Measurements from ENCODE around the gene ARID3B. TPM values are rescaled to one million over a fixed set of nuclear protein-coding genes. Genes with fewer than 3 reads are reported as not detected.
"Not testable (repeated sequence)": the region's sequence is repeated elsewhere in the genome, so short reads cannot be mapped to it uniquely, and the experiment has no call there.

Gene ARID3B
- total RNA-seq, 1 experiment from 2014 or later = 36.1 TPM

DNA sequence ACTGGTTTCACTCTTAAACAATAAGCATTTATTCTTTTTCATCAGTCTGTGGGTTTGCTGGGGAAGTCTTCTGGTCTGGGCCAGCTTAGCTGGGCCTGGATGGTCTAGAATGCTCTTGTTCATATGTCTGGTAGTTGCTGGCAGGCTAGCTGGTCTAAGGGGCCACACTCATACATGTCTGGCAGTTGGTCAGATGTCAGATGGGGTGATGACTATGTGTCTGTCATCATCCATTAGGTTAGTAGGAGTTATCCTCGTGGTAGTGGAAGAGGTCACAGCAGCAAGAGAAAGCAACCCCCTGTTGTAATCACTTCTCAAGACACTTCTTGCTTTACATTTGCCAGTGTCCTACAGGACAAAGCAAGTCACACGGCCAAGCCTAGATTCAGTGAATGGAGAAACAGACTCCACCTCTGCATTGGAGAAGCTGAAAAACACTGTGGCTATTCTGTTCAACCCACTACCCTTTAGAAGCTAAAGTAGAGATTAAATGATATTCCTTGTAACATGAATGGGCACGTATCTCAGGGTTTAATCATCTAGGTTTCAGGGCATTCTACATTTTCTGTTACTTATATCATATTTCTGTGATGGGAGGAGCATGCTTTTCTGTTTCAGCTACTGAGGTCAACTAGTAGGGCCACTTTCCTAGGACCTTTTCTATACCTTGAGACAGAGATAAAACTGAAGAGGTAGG, 5.5 kb upstream of the ARID3B start:
- Histone ChIP-seq H3K27me3 (replicated peaks; ENCODE audit: control insufficient read depth, insufficient read depth, low read length) (no peaks in the 10 kb centered on the region), H3K4me1 (peaks cover 15% of the 10 kb centered on the region), H3K36me3 (ENCODE audit: control insufficient read depth, insufficient read depth, low read length) (no peaks in the 10 kb centered on the region), H3K9me3 (no peaks in the 10 kb centered on the region), H3K4me3 (ENCODE audit: low read depth, low read length) (no peak overlapping the region)
- peaks cover 18% of the 10 kb centered on the region for H3K4me1 Mint-ChIP-seq (ENCODE audit: low read depth, unreplicated experiment)
- no peaks in the 10 kb centered on the region for H3K36me3 Mint-ChIP-seq (ENCODE audit: insufficient read depth, unreplicated experiment)
- TF ChIP-seq, protein P1, sequence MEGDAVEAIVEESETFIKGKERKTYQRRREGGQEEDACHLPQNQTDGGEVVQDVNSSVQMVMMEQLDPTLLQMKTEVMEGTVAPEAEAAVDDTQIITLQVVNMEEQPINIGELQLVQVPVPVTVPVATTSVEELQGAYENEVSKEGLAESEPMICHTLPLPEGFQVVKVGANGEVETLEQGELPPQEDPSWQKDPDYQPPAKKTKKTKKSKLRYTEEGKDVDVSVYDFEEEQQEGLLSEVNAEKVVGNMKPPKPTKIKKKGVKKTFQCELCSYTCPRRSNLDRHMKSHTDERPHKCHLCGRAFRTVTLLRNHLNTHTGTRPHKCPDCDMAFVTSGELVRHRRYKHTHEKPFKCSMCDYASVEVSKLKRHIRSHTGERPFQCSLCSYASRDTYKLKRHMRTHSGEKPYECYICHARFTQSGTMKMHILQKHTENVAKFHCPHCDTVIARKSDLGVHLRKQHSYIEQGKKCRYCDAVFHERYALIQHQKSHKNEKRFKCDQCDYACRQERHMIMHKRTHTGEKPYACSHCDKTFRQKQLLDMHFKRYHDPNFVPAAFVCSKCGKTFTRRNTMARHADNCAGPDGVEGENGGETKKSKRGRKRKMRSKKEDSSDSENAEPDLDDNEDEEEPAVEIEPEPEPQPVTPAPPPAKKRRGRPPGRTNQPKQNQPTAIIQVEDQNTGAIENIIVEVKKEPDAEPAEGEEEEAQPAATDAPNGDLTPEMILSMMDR (IDR thresholded peaks at IDR 0.05; ENCODE audit: insufficient read depth in 1 of 2, low read depth in 1 of 2, low read length in 1 of 2, severe bottlenecking in 1 of 2, unreplicated experiment in 1 of 2) = no peak
- POLR2A ChIA-PET = no interaction called here
- no peak overlapping the region for H3K4me3 Mint-ChIP-seq (ENCODE audit: unreplicated experiment)
- CTCF ChIA-PET = no interaction called here
- no peak overlapping the region for H3K27ac Mint-ChIP-seq (ENCODE audit: unreplicated experiment)
- BruUV-seq (replicated peaks) = no TSS peak
- H3K9me3 Mint-ChIP-seq (ENCODE audit: unreplicated experiment) = no peaks in the 10 kb centered on the region
- no peaks in the 10 kb centered on the region for H3K27me3 Mint-ChIP-seq (ENCODE audit: insufficient read depth, unreplicated experiment)
- no peak for DNase-seq
- intact Hi-C loops (cut with micrococcal nuclease; ENCODE audit: unreplicated experiment) = no loop called here

DNA sequence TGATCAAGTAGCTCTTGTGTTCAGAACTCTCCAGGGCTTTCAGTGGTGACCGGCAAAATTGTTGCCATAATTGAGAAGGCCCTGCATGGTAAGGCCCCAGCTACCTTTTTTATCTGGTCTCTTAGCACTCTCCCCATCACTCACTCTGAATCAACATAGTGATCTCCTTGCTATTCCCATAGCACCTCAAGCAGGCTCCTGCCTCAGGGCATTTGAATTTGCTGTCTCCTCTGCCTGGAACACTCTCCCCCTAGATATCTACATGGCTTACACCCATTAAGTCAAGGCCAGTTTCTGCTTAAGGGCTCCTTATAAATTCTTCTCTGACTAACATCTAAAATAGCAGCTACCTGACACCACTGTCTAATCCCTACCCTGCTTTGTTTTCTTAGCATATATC, 3.3 kb upstream of the ARID3B start:
- DNase-seq = no peak
- Mint-ChIP-seq H3K27me3 (ENCODE audit: insufficient read depth, unreplicated experiment) (no peaks in the 10 kb centered on the region), H3K27ac (ENCODE audit: unreplicated experiment) (no peak overlapping the region), H3K36me3 (ENCODE audit: insufficient read depth, unreplicated experiment) (peaks cover 7% of the 10 kb centered on the region), H3K9me3 (ENCODE audit: unreplicated experiment) (no peaks in the 10 kb centered on the region), H3K4me1 (ENCODE audit: low read depth, unreplicated experiment) (peaks cover 6% of the 10 kb centered on the region), H3K4me3 (ENCODE audit: unreplicated experiment) (no peak overlapping the region)
- BruUV-seq (replicated peaks) = no TSS peak
- peaks cover 7% of the 10 kb centered on the region; the same call in 1 of the 2 replicates for H3K4me1 ChIP-seq
- intact Hi-C loops (cut with micrococcal nuclease; ENCODE audit: unreplicated experiment) = no loop called here
- H3K4me3 ChIP-seq (ENCODE audit: low read depth, low read length) = no peak overlapping the region
- TF ChIP-seq, protein P1 (IDR thresholded peaks at IDR 0.05; ENCODE audit: insufficient read depth in 1 of 2, low read depth in 1 of 2, low read length in 1 of 2, severe bottlenecking in 1 of 2, unreplicated experiment in 1 of 2) = no peak
- ChIA-PET CTCF (interaction anchor here (0.5 kb wide), 1 partner anchor 24 kb away, joined by 4 read pairs; no protein-coding TSS in a partner anchor), POLR2A (no interaction called here)
- no peaks in the 10 kb centered on the region for H3K36me3 ChIP-seq (ENCODE audit: control insufficient read depth, insufficient read depth, low read length)
- H3K27me3 ChIP-seq (replicated peaks; ENCODE audit: control insufficient read depth, insufficient read depth, low read length) = no peaks in the 10 kb centered on the region
- no peaks in the 10 kb centered on the region for H3K9me3 ChIP-seq

DNA sequence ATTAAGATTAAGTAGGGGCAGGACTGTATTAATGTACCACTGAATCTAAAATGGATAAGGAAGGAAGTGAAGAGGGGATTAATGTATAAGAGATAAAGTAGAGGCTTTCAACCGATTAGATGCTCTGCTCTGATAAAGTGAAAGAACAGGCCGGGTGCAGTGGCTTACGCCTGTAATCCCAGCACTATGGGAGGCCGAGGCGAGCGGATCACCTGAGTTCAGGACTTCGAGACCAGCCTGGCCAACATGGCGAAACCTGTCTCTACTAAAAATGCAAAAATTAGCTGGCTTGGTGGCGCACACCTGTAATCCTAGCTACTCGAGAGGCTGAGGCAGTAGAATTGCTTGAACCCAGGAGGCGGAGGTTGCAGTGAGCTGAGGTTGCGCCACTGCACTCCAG, 1.5 kb upstream of the ARID3B start:
- POLR2A ChIA-PET = not testable (repeated sequence)
- CTCF ChIA-PET = interaction anchor here (1.3 kb wide), 1 partner anchor 165 kb away, joined by 10 read pairs; no protein-coding TSS in a partner anchor

More for the DNA sequence above, 1.5 kb upstream of the ARID3B start:
- H3K4me1 ChIP-seq = peaks cover 12% of the 10 kb centered on the region
- H3K4me1 Mint-ChIP-seq (ENCODE audit: low read depth, unreplicated experiment) = peaks cover 13% of the 10 kb centered on the region
- H3K36me3 ChIP-seq (ENCODE audit: control insufficient read depth, insufficient read depth, low read length); H3K9me3 ChIP-seq; BruUV-seq (replicated peaks); DNase-seq; H3K27ac Mint-ChIP-seq (ENCODE audit: unreplicated experiment); H3K27me3 Mint-ChIP-seq (ENCODE audit: insufficient read depth, unreplicated experiment); H3K9me3 Mint-ChIP-seq (ENCODE audit: unreplicated experiment); H3K27me3 ChIP-seq (replicated peaks; ENCODE audit: control insufficient read depth, insufficient read depth, low read length); intact Hi-C loops (cut with micrococcal nuclease; ENCODE audit: unreplicated experiment): not testable (repeated sequence)
- H3K4me3 ChIP-seq (ENCODE audit: low read depth, low read length) = peak overlapping the region; percentile 54
- H3K36me3 Mint-ChIP-seq (ENCODE audit: insufficient read depth, unreplicated experiment) = peaks cover 15% of the 10 kb centered on the region
- H3K4me3 Mint-ChIP-seq (ENCODE audit: unreplicated experiment) = peak overlapping the region; percentile 87

Data from Caco-2 (cell line).